ENCODE data around the gene TEP1.
A peak's percentile ranks its signal among the peaks of the same experiment; 100 is the strongest.
"Not testable (repeated sequence)": the region's sequence is repeated elsewhere in the genome, so short reads cannot be mapped to it uniquely, and the experiment has no call there.

The TEP1 gene

GRCh38 chr14:20384886-20385285, 28.4 kb downstream of the TEP1 start:
- DNase-seq: no peak

GRCh38 chr14:20384321-20384720, 29.0 kb downstream of the TEP1 start:
- DNase-seq: no peak

- DNase-seq: no peak
Observed at GRCh38 chr14:20383636-20384035, 29.7 kb downstream of the TEP1 start.

- no peak for DNase-seq
Observed at GRCh38 chr14:20383032-20383431, 30.3 kb downstream of the TEP1 start.

- no peak for DNase-seq
Observed at GRCh38 chr14:20382526-20382925, 30.8 kb downstream of the TEP1 start.

- DNase-seq: no peak
Observed at GRCh38 chr14:20381341-20381740, 32.0 kb downstream of the TEP1 start.

GRCh38 chr14:20380681-20381080, 32.6 kb downstream of the TEP1 start:
- DNase-seq: no peak

GRCh38 chr14:20379743-20380142, 33.6 kb downstream of the TEP1 start:
- no peak for DNase-seq

GRCh38 chr14:20377171-20377570, 36.1 kb downstream of the TEP1 start:
- no peak for DNase-seq

GRCh38 chr14:20376071-20376588, 37.2 kb downstream of the TEP1 start:
- DNase-seq: no peak

GRCh38 chr14:20375471-20375870, 37.8 kb downstream of the TEP1 start:
- no peak for DNase-seq

- DNase-seq: no peak
Observed at GRCh38 chr14:20372796-20373195, 40.5 kb downstream of the TEP1 start.

GRCh38 chr14:20365928-20366327, 47.4 kb downstream of the TEP1 start:
- DNase-seq: no peak

- not testable (repeated sequence) for DNase-seq
Observed at GRCh38 chr14:20358474-20358873, 54.8 kb downstream of the TEP1 start.

- no peak for DNase-seq
Observed at GRCh38 chr14:20356422-20356821, 56.9 kb downstream of the TEP1 start.

- DNase-seq: no peak
Observed at GRCh38 chr14:20350860-20351259, 62.4 kb downstream of the TEP1 start.

GRCh38 chr14:20350282-20350681, 63.0 kb downstream of the TEP1 start:
- DNase-seq: no peak

- DNase-seq: no peak
Observed at GRCh38 chr14:20347747-20348146, 65.6 kb downstream of the TEP1 start.

- DNase-seq: no peak
Observed at GRCh38 chr14:20346713-20347112, 66.6 kb downstream of the TEP1 start.

GRCh38 chr14:20345366-20345765, 67.9 kb downstream of the TEP1 start:
- no peak for DNase-seq

- DNase-seq: peak; percentile 67
Observed at GRCh38 chr14:20343862-20344220, 69.5 kb downstream of the TEP1 start.

- peak; percentile 100 for DNase-seq
Observed at GRCh38 chr14:20343092-20343861, 70.0 kb downstream of the TEP1 start, which contains the start of gene PARP2. Gene PARP2, plus strand, starts transcription at chr14:20343635. Its CDS starts 7 bp downstream, at chr14:20343642.

- no peak for DNase-seq
Observed at GRCh38 chr14:20341646-20342045, 71.7 kb downstream of the TEP1 start.

- DNase-seq: not testable (repeated sequence)
Observed at GRCh38 chr14:20341032-20341431, 72.3 kb downstream of the TEP1 start.

- DNase-seq: no peak
Observed at GRCh38 chr14:20334017-20334416, 79.3 kb downstream of the TEP1 start.
